Superior temporal gyrus (tissue), 1 donor: Measurements from ENCODE around the gene ZNF296.

Experiments
- DNase-seq: peaks from one replicate; pipeline ENCODE4 v3.0.0-alpha.2; 2016; ENCODE audit errors: extremely low spot score

The ZNF296 gene

DNA sequence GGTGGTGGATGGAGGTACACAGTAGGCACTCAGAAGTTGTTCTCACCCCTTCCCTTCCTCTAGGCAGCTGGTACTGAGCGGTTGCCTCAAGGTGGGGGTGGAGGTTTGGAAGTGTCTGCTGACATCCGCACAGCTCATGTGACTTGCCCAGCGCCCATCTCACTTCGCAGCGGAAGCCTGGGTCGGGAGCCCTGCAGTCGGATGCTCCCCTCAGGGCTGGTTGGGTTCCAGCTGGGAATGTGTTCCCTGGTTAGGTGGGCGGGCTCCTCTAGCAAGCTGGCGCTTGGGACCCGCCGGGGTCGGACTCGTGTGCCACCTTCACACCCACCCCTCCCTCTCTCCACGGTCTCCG, 26.9 kb upstream of the ZNF296 start:
- DNase-seq, result peak; percentile 50

DNA sequence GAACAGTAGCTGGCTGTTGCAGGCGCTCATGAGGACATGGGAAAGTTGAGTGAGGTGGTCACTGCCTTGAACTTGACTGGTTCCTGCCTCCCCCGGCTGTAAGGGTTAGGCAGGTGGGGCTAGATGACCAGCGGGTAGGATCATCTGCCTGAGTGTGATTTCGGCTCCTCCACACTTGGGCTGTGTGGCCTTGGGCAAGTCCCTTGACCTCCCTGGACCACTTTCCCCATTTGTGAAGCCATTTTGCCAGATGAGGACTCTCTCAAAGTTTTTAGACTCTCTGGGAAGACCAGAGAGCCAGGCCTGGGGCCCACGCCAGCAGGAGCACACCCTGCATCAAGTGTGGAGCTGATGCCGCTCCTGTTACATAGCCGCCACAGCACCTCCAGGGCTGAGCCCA, 26.2 kb upstream of the ZNF296 start:
- DNase-seq, result no peak

DNA sequence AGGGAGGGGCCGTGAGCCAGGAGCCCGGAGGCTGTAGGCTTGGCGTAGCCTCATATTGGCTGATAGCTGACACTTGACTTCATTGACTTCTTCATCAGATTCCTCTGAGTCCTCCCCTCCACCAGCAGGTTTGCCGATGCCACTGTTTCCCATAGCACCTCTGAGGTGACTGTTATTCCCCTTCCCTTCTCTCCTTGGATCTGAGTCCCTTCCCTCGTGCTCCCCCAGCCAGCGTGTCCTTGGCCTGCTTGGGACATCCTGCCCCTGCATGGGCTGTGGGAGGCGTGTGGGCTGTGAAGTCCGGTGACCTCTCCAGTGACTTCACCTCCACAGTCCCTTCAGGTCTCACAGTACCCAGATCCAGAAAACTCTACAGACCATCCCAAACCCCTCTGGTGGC, 25.5 kb upstream of the ZNF296 start:
- DNase-seq, result no peak

DNA sequence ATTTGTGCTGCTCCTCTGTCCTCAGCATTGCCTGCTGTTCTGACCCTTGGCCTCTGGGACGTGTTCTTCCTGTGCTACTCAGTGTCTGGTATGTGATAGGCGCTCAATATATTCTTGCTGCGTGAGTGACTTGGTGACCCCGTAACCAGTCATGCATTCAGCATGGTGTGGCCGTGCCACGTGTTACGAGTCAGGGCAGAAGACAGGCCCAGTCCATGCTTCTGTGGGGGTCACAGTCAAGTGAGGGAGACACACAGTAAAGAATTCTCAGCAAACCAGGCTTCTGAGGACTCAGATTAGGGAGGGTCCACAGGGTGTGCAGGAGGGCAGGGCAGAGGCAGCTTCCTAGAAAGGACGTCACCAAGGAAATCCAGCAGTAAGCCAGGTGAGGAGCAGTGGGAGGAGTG, 24.6 kb upstream of the ZNF296 start:
- no peak for DNase-seq

DNA sequence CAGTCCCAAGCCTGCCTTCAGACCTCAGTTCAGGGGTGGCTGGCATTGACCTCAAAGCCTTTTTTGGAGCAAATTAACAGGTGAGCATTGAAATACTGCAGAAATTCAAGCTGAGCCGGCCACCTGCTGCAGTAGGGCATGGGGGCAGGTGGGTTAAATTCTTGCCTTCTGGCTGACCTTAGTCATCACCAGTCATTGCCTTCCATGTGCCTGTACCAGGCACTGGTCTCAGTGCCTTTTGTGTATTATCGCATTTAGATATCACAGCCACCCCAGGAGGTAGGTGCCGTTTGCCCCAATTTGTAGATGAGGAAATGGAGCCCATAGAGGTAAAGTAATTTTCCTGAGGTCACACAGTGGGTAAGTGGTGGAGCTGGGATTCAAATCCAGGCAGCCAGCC, 23.9 kb upstream of the ZNF296 start:
- DNase-seq, result no peak

DNA sequence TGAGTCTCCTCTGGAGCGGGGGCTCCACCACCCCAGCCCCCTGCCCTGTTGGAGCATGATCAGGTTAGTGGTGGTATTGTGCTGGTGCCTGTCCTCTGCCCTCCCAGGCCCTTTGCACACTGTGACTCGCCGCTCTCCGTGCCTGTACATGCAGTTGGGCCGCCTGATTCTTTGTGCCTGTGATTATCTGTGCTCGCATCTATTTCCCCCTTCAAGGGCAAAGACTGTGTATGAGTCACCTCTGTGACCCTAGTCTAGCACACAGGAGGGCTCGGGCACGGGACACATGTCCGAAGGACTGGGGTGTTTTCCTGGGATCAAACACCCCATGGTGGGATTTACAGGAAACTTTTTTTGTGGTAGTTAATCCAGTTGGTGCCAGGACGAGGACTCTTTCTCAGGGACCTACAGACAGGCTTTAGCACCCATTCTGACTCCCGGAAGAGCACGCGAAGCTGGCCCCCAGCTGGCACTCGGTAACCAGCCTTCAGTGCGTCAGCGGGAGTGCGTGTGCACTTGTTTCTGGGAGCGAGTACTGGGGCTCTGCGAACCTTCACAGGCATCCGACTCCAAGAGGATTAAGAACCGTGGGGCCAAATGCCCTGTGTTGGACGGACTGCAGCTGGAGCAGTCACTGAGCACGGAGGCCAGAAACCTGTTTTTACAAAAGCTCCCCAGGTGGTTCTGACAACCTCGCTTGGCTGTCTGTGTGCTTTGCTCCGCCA, 23.4 kb upstream of the ZNF296 start:
- no peak for DNase-seq

DNA sequence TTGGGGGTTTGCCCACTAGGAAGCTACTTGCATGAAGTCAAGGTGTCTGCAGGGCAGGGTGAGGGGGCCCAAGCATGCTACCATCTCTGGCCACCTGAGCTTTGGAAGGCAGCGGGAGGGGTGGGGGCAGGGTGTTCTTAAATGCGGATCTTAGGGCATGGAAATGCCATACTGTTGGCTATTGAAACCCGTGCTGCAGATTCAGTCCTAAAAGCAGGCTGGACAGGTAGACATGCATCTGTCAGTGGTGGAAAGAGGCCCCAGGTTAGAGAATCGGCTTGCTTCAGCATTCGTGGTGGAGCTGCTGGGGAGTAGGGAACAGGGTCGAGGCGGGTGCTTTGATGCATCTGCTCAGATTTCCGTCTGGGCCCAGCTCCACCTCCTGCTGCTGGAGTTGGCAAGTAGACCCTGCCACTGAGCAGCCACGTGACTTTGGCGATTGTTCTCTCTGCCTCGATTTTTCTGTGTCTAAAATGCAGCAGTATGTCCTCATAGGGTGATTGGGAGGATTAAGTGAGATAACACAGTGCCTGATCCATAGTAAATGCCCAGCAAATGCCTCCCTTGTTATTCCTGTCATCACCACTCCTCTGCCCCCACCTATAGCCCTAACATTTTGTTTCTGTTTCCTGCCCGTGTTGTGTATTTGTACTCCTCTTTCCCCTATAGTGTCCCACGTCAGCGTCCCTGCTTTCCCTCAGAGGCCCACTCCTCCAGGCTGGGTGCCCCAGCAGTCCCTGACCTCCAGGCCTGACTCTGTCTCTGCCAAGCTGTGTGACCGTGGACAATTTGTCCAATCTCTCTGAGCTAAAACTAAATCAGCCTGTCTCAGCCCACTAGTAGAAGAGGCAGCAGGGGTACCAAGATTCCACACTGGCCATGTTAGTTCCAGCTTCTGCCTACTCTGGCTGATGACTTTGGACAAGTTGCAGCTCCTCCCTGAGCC, 22.5 kb upstream of the ZNF296 start:
- DNase-seq, result peak; percentile 89

DNA sequence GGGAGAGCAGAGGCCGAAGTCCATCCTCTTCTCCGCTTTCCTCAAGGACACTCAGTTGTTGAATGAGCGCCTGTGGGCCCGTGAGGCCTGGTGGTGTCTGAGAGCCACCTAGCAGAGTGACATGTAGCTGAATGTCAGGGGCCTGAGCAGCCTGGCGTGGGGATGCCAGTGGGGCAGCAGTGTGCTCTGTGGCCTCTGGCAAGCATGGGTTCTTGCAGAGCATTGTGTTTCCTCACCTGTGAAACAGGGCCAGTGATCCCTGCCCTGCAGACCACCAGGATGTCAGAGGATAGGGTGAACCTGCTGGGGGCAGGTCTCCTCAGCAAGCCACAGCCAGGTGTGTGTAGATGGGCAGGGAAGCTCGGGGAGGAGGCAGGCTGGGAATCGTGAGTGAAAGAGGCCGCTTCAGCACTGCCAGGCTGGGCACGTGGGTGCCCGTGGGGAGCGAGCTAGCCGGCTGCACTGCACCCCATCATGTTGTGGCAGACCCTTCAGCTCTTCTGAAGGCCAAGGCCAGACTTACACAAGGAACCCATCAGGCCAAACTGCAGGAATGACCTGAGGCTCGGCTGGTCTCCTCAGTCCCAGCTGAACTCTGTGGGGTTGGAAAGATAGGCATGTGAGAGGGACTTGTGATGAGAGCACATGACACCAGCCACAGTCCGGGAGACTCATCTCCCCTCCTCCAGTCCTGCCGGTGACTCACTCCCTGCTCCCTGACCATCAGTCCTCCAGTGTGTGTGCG, 21.7 kb upstream of the ZNF296 start:
- DNase-seq, result peak; percentile 76

DNA sequence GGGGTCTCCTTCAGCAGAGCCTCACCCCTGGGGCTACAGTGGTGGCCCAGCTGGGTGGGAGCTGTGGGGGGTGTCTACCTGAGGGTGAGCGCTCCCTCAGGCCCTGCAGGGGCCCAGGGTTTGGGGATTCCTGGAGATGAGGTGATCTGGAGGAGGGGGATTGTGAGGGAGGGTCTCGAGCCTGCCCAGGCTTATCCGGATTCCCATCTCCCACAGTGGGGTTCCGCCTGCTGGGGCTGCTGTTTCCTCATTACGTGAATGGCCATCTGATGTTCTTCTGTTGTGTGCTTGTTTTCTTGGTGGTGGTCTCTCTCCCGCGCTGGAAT, 21.1 kb upstream of the ZNF296 start:
- DNase-seq, result no peak

DNA sequence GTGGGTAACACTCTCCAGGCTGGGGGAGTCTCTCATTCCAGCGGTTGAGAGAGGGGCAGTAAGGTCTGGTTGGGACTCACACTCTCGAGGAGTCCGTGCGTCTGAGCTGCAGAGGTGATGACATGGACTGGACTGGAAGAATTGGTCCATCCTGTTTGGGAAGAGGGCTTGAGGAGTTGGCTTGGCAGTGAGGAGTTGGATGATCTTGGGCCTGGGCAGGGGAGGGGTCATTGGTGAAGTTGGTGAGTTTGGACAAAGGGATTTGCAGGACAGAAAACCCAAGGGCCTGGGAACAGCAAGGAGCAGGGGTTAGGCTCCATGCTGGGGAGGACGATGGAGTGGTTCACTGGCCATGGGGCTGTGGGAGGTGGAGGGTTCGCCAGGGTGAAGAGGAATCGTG, 20.4 kb upstream of the ZNF296 start:
- no peak for DNase-seq

DNA sequence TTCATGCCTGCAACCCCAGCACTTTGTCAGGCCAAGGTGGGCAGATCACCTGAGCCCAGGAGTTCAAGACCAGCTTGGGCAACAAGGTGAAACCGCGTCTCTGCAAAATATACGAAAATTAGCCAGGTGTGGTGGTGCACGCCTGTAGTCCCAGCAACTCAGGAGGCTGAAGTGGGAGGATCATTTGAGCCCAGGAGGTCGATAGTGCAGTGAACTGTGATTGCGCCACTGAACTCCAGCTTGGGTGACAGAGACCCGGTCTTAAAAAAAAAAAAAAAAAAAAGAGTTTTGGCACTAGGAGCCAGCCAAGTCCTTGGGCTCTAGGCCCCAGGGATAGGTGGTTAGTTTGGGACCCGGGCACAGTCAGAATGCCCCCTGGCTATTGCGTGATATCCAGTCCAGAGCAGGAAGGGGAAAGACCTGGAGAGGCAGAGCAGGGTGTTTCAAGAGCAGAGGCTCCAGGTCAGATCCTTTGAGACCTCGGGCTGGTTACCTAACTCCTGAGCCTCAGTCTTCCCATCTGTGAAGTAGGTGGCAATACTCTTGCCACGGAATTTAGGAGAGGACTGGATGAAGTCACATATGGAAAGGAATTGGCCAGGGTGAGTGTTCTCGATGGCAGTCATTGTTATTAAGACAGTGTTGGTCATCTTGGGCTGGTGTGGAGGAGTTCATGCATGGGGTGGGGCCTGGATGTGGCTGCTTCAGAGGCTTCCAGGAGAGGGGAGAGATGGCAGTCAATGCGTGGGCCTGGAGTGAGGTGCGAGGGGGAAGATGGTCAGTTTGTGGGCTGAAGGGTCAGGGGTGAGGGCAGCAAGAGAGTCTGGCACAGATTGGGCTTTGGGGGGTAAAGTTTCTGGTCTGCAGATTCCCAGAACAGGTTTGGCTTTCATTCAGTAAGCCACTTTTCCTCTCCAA, 19.5 kb upstream of the ZNF296 start:
- DNase-seq, result no peak

DNA sequence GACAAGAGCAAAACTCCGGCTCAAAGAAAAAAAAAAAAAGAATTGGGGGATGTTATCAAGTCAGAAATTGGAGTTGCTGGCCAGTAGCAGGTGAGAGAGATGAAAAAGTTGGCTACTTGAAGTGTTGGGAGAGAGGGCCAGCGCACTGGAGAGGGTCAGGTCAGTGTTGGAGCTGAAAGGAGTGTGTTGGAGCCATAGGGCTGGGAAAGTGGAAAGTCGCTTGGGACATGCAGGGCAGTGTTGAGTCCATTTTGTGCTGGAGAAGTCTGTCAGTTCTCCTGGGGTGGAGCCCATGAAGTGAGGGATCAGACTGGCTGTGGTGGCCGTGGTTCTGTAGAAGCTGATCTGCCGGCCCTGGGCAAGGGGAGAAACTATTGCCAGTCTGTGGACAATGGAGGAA, 18.4 kb upstream of the ZNF296 start:
- no peak for DNase-seq

DNA sequence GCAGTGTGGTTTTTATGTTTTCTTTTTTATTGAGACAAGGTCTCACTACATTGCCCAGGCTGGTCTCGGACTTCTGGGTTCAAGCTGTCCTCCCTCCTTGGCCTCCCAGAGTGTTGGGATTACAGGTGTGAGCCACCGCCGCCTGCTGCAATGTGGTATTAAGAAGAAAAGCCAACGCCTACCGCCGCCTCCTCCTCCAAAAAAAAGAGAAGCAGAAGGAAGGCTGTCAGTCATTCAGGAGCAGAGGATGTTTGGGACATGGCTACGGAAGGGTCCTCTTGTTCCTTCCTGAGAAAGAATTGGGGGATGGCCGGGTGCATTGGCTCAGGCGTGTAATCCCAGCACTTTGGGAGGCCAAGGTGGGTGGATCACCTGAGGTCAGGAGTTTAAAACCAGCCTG, 17.9 kb upstream of the ZNF296 start:
- DNase-seq, result no peak

DNA sequence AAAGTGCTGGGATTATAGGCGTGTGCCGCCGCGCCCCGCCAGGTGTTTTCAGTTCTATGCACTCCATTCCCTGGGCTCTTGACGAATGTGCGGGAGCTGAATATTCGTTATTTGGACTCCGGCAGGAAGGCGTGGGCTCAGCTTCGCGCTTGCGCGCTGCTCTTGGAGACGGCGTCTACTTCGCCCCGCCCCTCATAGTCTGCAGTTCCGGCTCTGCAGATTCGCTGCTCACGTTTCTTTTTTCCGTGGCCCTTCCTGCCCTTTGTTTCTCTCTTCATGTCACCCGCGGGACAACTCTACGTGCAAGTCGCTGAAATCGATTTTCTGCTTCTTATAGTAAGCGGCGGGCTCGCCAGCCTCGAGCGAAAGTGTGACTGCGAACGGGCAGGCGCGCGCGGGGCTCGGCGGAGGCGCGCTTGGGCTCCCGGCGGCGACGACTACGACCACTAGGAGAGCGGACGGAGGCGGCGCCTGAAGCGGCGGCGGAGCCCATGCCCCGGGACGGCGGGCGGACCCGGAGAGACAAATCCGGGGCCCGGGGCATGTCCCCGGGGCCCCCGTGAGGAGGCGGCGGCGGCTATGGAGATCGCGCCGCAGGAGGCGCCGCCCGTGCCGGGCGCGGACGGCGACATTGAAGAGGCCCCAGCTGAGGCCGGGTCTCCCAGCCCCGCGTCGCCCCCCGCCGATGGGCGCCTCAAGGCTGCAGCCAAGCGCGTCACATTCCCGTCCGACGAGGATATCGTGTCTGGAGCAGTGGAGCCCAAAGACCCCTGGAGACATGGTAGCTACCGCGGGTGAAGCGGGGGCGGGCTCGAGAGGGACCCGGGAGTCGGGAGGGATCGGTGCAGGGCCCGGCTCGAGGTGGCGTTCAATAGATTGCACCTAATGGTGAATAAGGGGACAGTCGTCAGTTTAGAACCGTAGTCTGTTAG, 16.7 kb upstream of the ZNF296 start, which contains the start of gene PPP1R37:
PPP1R37 (plus strand) TSS at position 433 of the 932 bp plus-strand sequence; CDS start at position 580, 147 bp downstream.
- DNase-seq, result peak; percentile 96

DNA sequence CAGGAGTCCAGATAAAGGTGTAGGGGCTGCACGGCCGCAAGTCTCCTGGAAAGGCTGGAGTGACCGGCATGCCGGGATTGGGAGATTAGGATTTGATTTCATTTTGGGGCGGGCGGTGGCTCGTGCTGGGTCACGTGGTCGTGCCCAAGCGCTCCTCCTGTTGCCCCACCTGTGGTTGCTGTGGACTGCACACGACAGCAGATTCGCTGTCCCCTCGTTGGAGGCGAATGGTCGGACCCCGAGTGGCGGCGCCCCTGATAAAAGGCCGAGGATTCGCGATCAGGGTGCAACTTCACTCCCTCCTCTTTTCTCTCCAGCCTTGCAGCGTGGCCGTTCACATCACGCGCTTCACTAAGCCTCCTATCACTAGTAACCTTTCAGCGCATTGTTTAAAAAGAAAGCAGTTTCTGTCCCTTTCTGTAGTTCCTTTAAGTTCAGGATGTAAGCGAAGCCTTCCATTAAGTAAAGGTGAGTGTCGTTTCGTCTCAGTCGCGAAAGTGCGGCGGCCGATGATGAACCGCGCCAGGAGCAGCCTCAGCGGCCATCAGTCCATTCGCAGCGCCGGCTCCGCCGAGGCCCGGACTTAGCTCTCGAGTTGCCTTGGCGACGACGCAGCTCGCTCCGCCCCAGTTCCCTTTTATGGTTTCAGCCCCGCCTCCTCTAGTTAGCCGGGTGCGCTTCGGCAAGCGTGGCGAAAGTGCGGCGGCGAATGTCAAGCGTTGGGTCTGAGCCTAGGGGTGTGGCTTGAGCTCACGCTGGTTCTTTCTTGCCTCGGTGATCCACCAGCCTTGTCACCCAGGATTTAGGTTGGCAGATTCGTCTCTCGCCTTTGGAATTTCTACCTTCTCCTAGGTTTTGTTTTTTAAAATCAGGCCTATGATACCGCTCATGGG, 15.0 kb upstream of the ZNF296 start:
- DNase-seq, result peak; percentile 100

DNA sequence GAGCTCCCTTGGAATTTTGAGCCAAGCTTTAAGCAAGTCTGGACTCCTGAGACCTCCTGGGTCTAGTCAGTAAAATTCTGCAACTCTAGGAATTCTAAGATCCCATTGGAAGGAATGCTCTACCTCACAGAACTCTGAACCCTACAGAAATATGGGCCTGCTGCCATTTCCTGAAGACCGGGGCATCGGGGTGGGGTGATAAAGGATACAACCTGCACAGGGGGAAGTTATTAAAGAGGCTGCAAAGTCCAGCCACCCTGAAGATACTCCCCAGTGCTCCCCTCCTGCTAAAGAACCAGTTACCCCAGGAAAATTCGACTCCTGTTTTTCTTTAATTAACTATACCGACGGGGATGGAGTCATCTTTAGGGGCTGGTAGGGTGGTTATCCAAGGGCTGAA, 14.3 kb upstream of the ZNF296 start:
- DNase-seq, result no peak

DNA sequence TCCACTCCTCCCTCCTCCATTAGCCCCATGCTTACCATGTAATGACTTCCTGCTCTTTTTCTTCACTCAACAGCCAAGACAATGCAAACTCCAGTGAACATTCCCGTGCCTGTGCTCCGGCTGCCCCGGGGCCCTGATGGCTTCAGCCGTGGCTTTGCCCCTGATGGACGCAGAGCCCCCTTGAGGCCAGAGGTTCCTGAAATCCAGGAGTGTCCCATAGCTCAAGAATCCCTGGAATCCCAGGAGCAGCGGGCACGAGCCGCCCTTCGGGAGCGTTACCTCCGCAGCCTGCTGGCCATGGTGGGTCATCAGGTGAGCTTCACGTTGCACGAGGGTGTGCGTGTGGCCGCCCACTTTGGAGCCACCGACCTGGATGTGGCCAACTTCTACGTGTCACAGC, 13.8 kb upstream of the ZNF296 start:
- DNase-seq, result no peak

DNA sequence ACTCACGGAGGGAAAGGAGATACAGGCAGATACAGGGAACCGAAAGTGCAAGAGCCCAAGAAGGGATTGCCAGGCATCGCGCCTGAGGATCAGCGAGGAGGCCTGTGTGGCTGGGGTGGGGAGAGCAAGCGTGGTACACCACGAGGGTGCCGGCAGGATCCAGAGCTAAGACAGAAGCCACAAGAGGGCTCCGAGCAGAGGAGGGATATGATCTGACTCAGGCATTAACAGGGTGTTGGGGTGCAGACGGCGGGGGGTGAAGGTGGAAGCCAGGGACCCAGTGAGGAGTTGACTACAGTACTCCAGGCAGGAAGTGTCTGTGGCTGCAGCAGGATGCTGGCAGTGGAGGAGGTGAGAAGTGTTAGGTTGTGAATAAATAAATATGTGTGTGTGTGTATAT, 11.3 kb upstream of the ZNF296 start:
- no peak for DNase-seq

DNA sequence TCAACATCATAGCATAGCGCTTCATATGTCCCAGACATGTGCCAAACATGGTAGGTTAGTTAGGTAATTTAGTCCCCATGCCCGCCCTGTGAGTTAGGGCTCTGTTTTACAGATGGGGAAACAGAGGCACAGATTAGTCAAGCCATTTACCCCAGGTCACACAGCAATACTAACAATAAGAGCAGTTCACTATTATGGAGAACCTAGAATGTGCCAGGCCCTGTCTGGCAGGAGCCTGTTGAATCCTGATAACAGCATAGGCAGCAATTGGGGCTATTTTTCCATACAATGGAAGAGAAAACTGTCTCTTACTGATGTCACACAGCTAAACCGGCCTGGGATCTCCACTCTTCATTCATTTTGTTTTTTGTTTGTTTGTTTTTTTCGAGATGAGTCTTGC, 10.2 kb upstream of the ZNF296 start:
- DNase-seq, result no peak
